Measurements from ENCODE around the gene MCCD1.

MCCD1 gene

DNA sequence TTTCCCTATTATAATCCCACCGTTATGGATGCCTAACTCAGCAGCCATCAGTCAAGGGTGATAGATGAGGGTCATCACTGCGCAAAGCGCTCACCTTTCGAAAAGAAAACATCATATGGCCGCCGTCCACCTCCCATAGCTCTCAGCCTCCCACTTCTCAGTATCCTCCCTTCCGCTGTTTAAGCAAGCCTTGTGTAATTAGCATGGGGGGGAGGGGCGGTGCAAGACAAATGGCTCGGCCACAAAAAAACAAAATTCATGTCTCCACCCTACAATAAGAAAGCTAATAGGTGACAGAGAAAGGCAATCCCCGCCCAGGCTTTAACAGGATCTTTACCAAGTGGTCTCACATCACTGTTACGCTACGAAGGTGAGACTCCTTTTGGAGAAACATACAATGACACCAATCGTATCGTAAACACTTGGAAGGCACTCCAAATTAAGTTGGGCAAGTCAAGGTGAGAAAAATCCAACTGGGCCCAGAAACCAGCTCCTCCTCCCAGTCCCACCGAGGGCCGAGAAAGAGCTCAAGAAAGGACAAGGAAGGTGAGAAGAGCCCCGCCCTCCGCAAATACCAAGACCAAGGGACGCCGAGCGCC is 12.4 kb downstream of the MCCD1 start:
- peaks cover 20% of the 10 kb centered on the region for H3K79me2 ChIP-seq (ENCODE audit: control insufficient read depth, insufficient read depth, low read length, poor library complexity)
- peak overlapping the region; percentile 90 for H3K4ac ChIP-seq (ENCODE audit: low read depth, low read length)
- no peaks in the 10 kb centered on the region for H3K27me3 ChIP-seq (ENCODE audit: insufficient read depth, low read length)
- peaks cover 25 to 39% of the 10 kb centered on the region in 2 experiments for H3K36me3 ChIP-seq (ENCODE audit: control insufficient read depth in 1 of 2, insufficient read depth in 2 of 2, low read length in 2 of 2)
- no CpG with 5 or more reads among the region's 21 CpGs for WGBS (ENCODE audit: extremely low coverage, insufficient coverage, insufficient read length)
- H4K91ac ChIP-seq (ENCODE audit: low read depth, low read length): peak overlapping the region; percentile 92
- H3K23ac ChIP-seq (ENCODE audit: low read length): no peak overlapping the region
- H3K9me3 ChIP-seq (ENCODE audit: insufficient read depth, low read depth, low read length): no peaks in the 10 kb centered on the region
- DNase-seq: peak in 1 of 2 donors; percentile 33
- H2AK5ac ChIP-seq (ENCODE audit: low read length): peak overlapping the region; percentile 14
- peak overlapping the region; percentile 3 for H2AFZ ChIP-seq (ENCODE audit: insufficient read depth, low read length, poor library complexity)
- H2BK12ac ChIP-seq (ENCODE audit: low read length): no peak overlapping the region
- peak overlapping the region; percentile 3 for H2BK120ac ChIP-seq (ENCODE audit: insufficient read depth, low read length, poor library complexity)
- peak overlapping the region; percentile 87 for H3K27ac ChIP-seq (ENCODE audit: low read depth, low read length)
- peaks cover 6% of the 10 kb centered on the region in 2 experiments for H3K4me1 ChIP-seq (ENCODE audit: control insufficient read depth in 1 of 2, insufficient read depth in 2 of 2, low read length in 2 of 2)
- H3K4me3 ChIP-seq (ENCODE audit: low read depth, low read length): peak overlapping the region; percentile 82
- H4K8ac ChIP-seq (ENCODE audit: low read depth, low read length): peak overlapping the region; percentile 65
- peak overlapping the region; percentile 83 for H3K4me2 ChIP-seq (ENCODE audit: low read length)
- peak overlapping the region; percentile 95 for H3K9ac ChIP-seq (ENCODE audit: low read length)
- peak overlapping the region; percentile 54 for H3K18ac ChIP-seq (ENCODE audit: low read length)
- H3K79me1 ChIP-seq (ENCODE audit: low read length): peaks cover 10% of the 10 kb centered on the region
- peak overlapping the region; percentile 32 for H4K12ac ChIP-seq (ENCODE audit: low read depth, low read length)
- peak overlapping the region; percentile 29 for H3K14ac ChIP-seq (ENCODE audit: low read length)
- peak overlapping the region; percentile 81 for H2BK5ac ChIP-seq (ENCODE audit: low read depth, low read length, poor library complexity)

DNA sequence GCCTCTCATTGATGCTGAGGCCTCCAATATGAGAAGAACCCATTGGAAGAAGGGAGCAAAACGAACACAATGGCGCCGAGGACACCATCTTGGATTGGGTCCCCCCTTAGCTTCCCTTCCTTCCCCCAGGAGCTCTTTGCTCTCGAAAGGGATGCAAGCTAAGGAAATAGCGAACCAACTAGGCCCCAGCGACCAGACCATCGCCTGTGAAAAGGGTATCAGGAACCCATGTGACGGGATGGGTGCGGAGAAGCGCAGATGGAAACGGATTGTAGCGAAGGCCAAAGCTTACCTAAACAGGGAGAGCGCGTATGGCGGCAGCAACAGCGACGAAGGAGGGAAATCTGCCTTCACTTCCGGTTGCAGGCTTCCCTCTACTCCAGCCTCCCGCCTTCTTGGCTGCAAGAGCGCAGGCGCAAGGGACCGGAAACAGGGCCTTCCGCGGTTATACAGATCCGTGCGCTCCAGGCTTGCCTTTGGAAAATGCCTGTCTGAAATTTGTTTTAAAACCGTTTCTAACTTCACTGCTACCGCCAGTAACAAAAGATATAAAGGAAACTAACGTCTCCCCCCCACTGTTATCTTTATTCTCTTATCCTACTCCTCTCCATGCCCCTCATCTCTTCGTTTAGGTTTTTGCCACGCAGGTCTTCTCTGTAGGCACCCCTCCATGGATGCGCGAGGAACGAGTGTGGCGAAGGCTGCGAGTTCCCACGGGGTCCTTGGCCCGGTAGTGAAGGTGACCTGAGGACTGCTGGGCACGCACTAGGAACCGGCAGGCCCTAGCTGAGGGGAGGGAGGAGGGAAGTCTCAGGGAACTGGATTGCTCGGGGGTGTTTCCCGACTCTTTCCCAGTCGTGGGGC is 13.1 kb downstream of the MCCD1 start, which contains the start of gene DDX39B:
Gene DDX39B, minus strand, starts transcription at position 346 of the 864 bp plus-strand sequence. CDS start 1,471 bp downstream, outside the sequence.
- Histone ChIP-seq H3K79me1 (ENCODE audit: low read length) (peaks cover 10% of the 10 kb centered on the region), H3K36me3 (ENCODE audit: control insufficient read depth in 1 of 2, insufficient read depth in 2 of 2, low read length in 2 of 2) (peaks cover 20 to 32% of the 10 kb centered on the region in 2 experiments), H4K12ac (ENCODE audit: low read depth, low read length) (peak within 1 kb of the TSS; percentile 32), H3K9me3 (ENCODE audit: insufficient read depth, low read depth, low read length) (no peaks in the 10 kb centered on the region), H3K4me3 (ENCODE audit: low read depth, low read length) (peak within 1 kb of the TSS; percentile 82), H3K23ac (ENCODE audit: low read length) (no peak within 1 kb of the TSS), H3K4me2 (ENCODE audit: low read length) (peak within 1 kb of the TSS; percentile 83), H3K14ac (ENCODE audit: low read length) (peak within 1 kb of the TSS; percentile 29), H3K79me2 (ENCODE audit: control insufficient read depth, insufficient read depth, low read length, poor library complexity) (peaks cover 20% of the 10 kb centered on the region), H2AK5ac (ENCODE audit: low read length) (peak within 1 kb of the TSS; percentile 14), H4K91ac (ENCODE audit: low read depth, low read length) (peak within 1 kb of the TSS; percentile 92), H3K27me3 (ENCODE audit: insufficient read depth, low read length) (no peaks in the 10 kb centered on the region), H2BK5ac (ENCODE audit: low read depth, low read length, poor library complexity) (peak within 1 kb of the TSS; percentile 81), H4K8ac (ENCODE audit: low read depth, low read length) (peak within 1 kb of the TSS; percentile 67), H2BK120ac (ENCODE audit: insufficient read depth, low read length, poor library complexity) (peak within 1 kb of the TSS; percentile 8), H2BK12ac (ENCODE audit: low read length) (no peak within 1 kb of the TSS), H3K4ac (ENCODE audit: low read depth, low read length) (peak within 1 kb of the TSS; percentile 90), H3K27ac (ENCODE audit: low read depth, low read length) (peak within 1 kb of the TSS; percentile 87), H3K4me1 (ENCODE audit: control insufficient read depth in 1 of 2, insufficient read depth in 2 of 2, low read length in 2 of 2) (peaks cover 6% of the 10 kb centered on the region in 2 experiments), H3K18ac (ENCODE audit: low read length) (peak within 1 kb of the TSS; percentile 54), H3K9ac (ENCODE audit: low read length) (peak within 1 kb of the TSS; percentile 95), H2AFZ (ENCODE audit: insufficient read depth, low read length, poor library complexity) (peak within 1 kb of the TSS; percentile 27)
- DNase-seq: peak; percentile 94 to 98
- no CpG with 5 or more reads among the region's 43 CpGs for WGBS (ENCODE audit: extremely low coverage, insufficient coverage, insufficient read length)

DNA sequence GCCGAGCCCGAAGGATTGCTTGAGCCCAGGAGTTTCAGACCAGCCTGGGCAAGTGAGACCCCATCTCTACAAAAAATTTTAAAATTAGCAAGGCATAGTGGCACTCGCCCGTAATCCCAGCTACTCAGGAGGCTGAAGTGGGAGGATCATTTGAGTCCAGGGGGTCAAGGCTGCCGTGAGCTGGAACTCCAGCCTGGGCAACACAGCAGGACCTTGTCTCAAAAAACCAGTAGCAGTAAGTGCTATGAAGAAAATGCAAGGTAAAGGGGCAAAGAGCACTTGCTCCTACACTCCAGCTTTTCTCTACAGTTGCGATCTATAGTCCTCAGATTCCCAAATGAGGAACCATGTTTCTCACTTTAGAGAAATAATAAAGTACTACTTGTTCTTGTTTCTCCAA is 14.9 kb downstream of the MCCD1 start:
- Histone ChIP-seq H2BK12ac (ENCODE audit: low read length) (no peak overlapping the region), H2AFZ (ENCODE audit: insufficient read depth, low read length, poor library complexity) (no peak overlapping the region), H2BK120ac (ENCODE audit: insufficient read depth, low read length, poor library complexity) (no peak overlapping the region), H3K27ac (ENCODE audit: low read depth, low read length) (no peak overlapping the region), H3K14ac (ENCODE audit: low read length) (no peak overlapping the region), H3K36me3 (ENCODE audit: control insufficient read depth in 1 of 2, insufficient read depth in 2 of 2, low read length in 2 of 2) (peaks cover 12 to 17% of the 10 kb centered on the region in 2 experiments), H3K4me2 (ENCODE audit: low read length) (no peak overlapping the region), H3K4me3 (ENCODE audit: low read depth, low read length) (no peak overlapping the region), H3K27me3 (ENCODE audit: insufficient read depth, low read length) (no peaks in the 10 kb centered on the region), H4K12ac (ENCODE audit: low read depth, low read length) (no peak overlapping the region), H4K91ac (ENCODE audit: low read depth, low read length) (no peak overlapping the region), H3K4ac (ENCODE audit: low read depth, low read length) (no peak overlapping the region), H3K9ac (ENCODE audit: low read length) (no peak overlapping the region), H2BK5ac (ENCODE audit: low read depth, low read length, poor library complexity) (no peak overlapping the region), H3K9me3 (ENCODE audit: insufficient read depth, low read depth, low read length) (no peaks in the 10 kb centered on the region), H3K79me1 (ENCODE audit: low read length) (peaks cover 12% of the 10 kb centered on the region), H3K23ac (ENCODE audit: low read length) (no peak overlapping the region), H2AK5ac (ENCODE audit: low read length) (no peak overlapping the region), H3K4me1 (ENCODE audit: control insufficient read depth in 1 of 2, insufficient read depth in 2 of 2, low read length in 2 of 2) (peaks cover 10 to 11% of the 10 kb centered on the region in 2 experiments), H4K8ac (ENCODE audit: low read depth, low read length) (no peak overlapping the region), H3K18ac (ENCODE audit: low read length) (no peak overlapping the region), H3K79me2 (ENCODE audit: control insufficient read depth, insufficient read depth, low read length, poor library complexity) (peaks cover 20% of the 10 kb centered on the region)
- DNase-seq: no peak
- no CpG with 5 or more reads among the region's 6 CpGs for WGBS (ENCODE audit: extremely low coverage, insufficient coverage, insufficient read length)

DNA sequence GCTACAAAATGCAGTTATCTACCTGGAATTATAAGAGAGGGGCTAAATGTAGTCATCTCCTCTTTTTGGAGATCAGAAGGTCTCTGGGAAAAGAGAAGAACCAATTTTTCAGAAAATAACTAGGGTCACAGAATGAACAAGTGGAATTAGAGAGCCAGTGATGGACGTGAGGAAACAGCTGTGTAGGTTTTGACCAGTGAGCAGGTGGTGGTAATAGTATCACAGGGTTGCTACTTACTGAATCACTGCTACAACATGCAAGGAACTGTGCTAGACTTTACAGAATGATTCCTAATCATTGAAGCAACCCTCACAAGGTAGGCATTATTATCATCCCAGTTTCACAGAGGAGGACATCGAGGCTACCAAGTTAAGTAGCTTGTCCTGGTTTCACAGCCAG is 15.9 kb downstream of the MCCD1 start:
- Histone ChIP-seq H3K4me2 (ENCODE audit: low read length) (no peak overlapping the region), H3K79me1 (ENCODE audit: low read length) (peaks cover 12% of the 10 kb centered on the region), H4K12ac (ENCODE audit: low read depth, low read length) (no peak overlapping the region), H3K4me1 (ENCODE audit: control insufficient read depth in 1 of 2, insufficient read depth in 2 of 2, low read length in 2 of 2) (peaks cover 10 to 11% of the 10 kb centered on the region in 2 experiments), H3K14ac (ENCODE audit: low read length) (no peak overlapping the region), H4K91ac (ENCODE audit: low read depth, low read length) (no peak overlapping the region), H2AK5ac (ENCODE audit: low read length) (no peak overlapping the region), H3K27ac (ENCODE audit: low read depth, low read length) (no peak overlapping the region), H3K18ac (ENCODE audit: low read length) (no peak overlapping the region), H2BK12ac (ENCODE audit: low read length) (no peak overlapping the region), H2AFZ (ENCODE audit: insufficient read depth, low read length, poor library complexity) (no peak overlapping the region), H2BK5ac (ENCODE audit: low read depth, low read length, poor library complexity) (no peak overlapping the region), H3K27me3 (ENCODE audit: insufficient read depth, low read length) (no peaks in the 10 kb centered on the region), H3K4me3 (ENCODE audit: low read depth, low read length) (no peak overlapping the region), H3K9ac (ENCODE audit: low read length) (no peak overlapping the region), H3K36me3 (ENCODE audit: control insufficient read depth in 1 of 2, insufficient read depth in 2 of 2, low read length in 2 of 2) (peaks cover 9 to 10% of the 10 kb centered on the region in 2 experiments), H3K23ac (ENCODE audit: low read length) (no peak overlapping the region), H2BK120ac (ENCODE audit: insufficient read depth, low read length, poor library complexity) (no peak overlapping the region), H3K4ac (ENCODE audit: low read depth, low read length) (no peak overlapping the region), H3K79me2 (ENCODE audit: control insufficient read depth, insufficient read depth, low read length, poor library complexity) (peaks cover 17% of the 10 kb centered on the region), H4K8ac (ENCODE audit: low read depth, low read length) (no peak overlapping the region), H3K9me3 (ENCODE audit: insufficient read depth, low read depth, low read length) (no peaks in the 10 kb centered on the region)
- WGBS (ENCODE audit: extremely low coverage, insufficient coverage, insufficient read length): no CpG with 5 or more reads among the region's 2 CpGs
- DNase-seq: no peak

Data from trophoblast cell (in vitro differentiated cells and primary cell).